ENCODE measurements around the gene PIGT.

PIGT gene

DNA sequence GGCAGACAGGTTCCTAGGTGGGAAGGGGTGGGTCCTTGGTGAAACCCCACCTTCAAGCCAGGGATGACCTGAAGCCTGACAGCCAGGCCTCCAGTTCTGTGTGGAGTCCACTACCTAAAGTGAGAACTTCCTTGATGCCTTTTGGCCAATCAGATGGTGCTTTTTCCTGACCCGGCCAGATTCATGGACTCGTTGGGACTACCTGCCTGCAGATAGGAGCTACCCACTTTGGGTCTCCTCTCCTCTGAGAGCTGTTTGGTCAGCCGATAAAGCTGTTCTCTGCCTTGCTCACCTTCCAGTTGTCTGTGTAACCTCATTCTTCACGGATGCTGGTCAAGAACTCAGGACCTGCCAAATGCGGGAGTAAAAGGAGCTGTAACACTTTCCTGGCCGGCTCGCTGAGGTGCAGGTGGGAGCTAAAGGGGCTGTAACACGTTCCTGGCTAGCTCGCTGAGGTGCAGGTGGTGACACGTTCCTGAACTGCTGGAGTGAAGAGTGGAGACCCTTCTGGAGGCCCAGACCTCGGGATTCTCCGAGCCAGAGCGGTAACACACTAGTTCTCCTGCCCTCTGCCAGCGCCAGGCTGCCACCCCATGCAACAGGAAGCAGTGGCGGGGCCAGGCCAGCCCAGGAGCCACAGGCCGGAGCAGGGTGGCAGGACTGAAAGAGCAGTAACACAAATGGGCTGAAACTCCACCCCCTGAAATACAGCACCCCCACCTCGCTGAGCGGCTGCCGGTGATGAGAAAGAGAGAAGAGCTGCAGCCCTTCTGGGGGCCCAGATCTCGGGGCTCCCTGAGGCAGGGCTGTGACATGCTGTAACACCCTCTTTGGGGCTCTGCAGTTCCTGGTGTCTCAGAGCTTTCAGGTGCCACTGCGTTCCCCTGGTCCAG is 21.5 kb upstream of the PIGT start:
- TF ChIP-seq POLR2AphosphoS5 (IDR thresholded peaks at IDR 0.05; ENCODE audit: low read depth, low read length), result no peak
- TF ChIP-seq, protein P1, sequence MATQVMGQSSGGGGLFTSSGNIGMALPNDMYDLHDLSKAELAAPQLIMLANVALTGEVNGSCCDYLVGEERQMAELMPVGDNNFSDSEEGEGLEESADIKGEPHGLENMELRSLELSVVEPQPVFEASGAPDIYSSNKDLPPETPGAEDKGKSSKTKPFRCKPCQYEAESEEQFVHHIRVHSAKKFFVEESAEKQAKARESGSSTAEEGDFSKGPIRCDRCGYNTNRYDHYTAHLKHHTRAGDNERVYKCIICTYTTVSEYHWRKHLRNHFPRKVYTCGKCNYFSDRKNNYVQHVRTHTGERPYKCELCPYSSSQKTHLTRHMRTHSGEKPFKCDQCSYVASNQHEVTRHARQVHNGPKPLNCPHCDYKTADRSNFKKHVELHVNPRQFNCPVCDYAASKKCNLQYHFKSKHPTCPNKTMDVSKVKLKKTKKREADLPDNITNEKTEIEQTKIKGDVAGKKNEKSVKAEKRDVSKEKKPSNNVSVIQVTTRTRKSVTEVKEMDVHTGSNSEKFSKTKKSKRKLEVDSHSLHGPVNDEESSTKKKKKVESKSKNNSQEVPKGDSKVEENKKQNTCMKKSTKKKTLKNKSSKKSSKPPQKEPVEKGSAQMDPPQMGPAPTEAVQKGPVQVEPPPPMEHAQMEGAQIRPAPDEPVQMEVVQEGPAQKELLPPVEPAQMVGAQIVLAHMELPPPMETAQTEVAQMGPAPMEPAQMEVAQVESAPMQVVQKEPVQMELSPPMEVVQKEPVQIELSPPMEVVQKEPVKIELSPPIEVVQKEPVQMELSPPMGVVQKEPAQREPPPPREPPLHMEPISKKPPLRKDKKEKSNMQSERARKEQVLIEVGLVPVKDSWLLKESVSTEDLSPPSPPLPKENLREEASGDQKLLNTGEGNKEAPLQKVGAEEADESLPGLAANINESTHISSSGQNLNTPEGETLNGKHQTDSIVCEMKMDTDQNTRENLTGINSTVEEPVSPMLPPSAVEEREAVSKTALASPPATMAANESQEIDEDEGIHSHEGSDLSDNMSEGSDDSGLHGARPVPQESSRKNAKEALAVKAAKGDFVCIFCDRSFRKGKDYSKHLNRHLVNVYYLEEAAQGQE (IDR thresholded peaks at IDR 0.05; ENCODE audit: insufficient read depth in 1 of 2, low read depth in 2 of 2, low read length in 2 of 2), result no peak
- TF ChIP-seq SIN3A (IDR thresholded peaks at IDR 0.05; ENCODE audit: borderline replicate concordance, insufficient read depth, low read length), result no peak
- no peak for TF ChIP-seq FOXP2 (optimal IDR thresholded peaks at IDR 0.05; ENCODE audit: borderline replicate concordance, extremely low read depth, extremely low read length, insufficient read depth)
- no peak for TF ChIP-seq TAF1 (IDR thresholded peaks at IDR 0.05; ENCODE audit: borderline replicate concordance, insufficient read depth, low read length)

DNA sequence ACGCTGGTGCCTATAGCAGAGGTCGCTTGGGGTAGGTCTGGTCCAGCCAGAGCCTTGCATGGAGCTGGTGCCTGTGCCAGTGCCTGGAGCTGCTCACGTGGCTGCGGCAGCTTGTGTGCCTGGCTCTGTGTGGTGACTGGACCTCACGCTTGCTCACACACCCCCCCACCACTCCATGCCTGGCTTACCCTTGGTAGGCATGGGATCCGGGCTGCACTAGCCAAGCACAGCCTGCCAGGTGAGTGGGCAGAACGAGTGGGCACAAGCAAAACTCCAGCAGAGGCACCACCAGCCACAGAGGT is 20.9 kb upstream of the PIGT start:
- no peak for TF ChIP-seq FOXP2 (optimal IDR thresholded peaks at IDR 0.05; ENCODE audit: borderline replicate concordance, extremely low read depth, extremely low read length, insufficient read depth)
- TF ChIP-seq TAF1 (IDR thresholded peaks at IDR 0.05; ENCODE audit: borderline replicate concordance, insufficient read depth, low read length), result no peak
- TF ChIP-seq, protein P1 (IDR thresholded peaks at IDR 0.05; ENCODE audit: insufficient read depth in 1 of 2, low read depth in 2 of 2, low read length in 2 of 2), result no peak
- TF ChIP-seq SIN3A (IDR thresholded peaks at IDR 0.05; ENCODE audit: borderline replicate concordance, insufficient read depth, low read length), result no peak
- no peak for TF ChIP-seq POLR2AphosphoS5 (IDR thresholded peaks at IDR 0.05; ENCODE audit: low read depth, low read length)

DNA sequence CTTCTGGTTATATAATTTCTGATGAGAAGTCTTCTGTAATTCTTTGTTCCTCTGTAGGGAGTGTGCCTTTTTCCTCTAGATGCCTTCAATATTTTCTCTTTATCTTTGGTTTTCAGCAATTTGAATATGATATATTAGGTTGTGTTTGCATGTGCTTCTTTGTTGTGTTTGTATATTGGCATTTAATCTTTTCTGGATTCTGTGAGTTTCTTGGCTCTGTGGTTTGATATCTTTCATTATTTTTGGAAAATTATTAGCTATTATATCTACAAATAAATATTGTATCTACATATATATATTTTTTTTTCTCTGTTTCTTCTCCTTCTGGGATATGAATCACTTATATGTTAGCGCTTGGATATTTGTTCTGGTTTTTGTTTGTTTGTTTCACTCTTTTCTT is 16.9 kb upstream of the PIGT start:
- TF ChIP-seq, protein P1 (IDR thresholded peaks at IDR 0.05; ENCODE audit: insufficient read depth in 1 of 2, low read depth in 2 of 2, low read length in 2 of 2), result no peak
- TF ChIP-seq POLR2AphosphoS5 (IDR thresholded peaks at IDR 0.05; ENCODE audit: low read depth, low read length), result no peak
- TF ChIP-seq FOXP2 (optimal IDR thresholded peaks at IDR 0.05; ENCODE audit: borderline replicate concordance, extremely low read depth, extremely low read length, insufficient read depth), result no peak
- TF ChIP-seq SIN3A (IDR thresholded peaks at IDR 0.05; ENCODE audit: borderline replicate concordance, insufficient read depth, low read length), result no peak
- no peak for TF ChIP-seq TAF1 (IDR thresholded peaks at IDR 0.05; ENCODE audit: borderline replicate concordance, insufficient read depth, low read length)

DNA sequence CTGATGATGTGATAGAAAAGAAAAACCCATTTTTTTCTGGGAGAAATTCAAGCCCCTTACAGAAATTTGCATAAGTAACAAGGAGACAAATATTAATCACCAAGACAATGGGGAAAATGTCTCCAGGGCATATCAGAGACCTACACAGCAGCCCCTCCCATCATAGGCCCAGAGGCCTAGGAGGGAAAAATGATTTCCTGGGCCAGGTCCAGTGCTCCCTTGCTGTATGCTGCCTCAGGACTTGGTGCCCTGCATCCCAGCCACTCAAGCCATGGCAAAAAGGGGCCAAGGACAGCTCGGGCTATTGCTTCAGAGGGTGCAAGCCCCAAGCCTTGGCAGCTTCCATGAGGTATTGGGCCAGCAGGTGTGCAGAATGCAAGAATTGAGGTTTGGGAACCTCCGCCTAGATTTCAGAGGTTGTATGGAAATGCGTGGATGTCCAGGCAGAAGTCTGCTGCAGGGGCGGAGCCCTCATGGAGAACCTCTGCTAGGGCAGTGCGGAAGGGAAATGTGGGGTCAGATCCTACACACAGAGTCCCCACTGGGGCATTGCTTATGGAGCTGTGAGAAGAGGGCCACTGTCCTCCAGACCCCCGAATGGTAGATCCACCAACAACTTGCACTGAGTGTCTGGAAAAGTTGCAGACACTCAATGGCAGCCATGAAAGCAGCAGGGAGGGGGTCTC is 15.5 kb upstream of the PIGT start:
- no peak for TF ChIP-seq SIN3A (IDR thresholded peaks at IDR 0.05; ENCODE audit: borderline replicate concordance, insufficient read depth, low read length)
- no peak for TF ChIP-seq FOXP2 (optimal IDR thresholded peaks at IDR 0.05; ENCODE audit: borderline replicate concordance, extremely low read depth, extremely low read length, insufficient read depth)
- TF ChIP-seq POLR2AphosphoS5 (IDR thresholded peaks at IDR 0.05; ENCODE audit: low read depth, low read length), result no peak
- TF ChIP-seq, protein P1 (IDR thresholded peaks at IDR 0.05; ENCODE audit: insufficient read depth in 1 of 2, low read depth in 2 of 2, low read length in 2 of 2), result no peak
- TF ChIP-seq TAF1 (IDR thresholded peaks at IDR 0.05; ENCODE audit: borderline replicate concordance, insufficient read depth, low read length), result no peak

All from PFSK-1 (cell line).